ENCODE data around the gene NDN.

Gene NDN

DNA sequence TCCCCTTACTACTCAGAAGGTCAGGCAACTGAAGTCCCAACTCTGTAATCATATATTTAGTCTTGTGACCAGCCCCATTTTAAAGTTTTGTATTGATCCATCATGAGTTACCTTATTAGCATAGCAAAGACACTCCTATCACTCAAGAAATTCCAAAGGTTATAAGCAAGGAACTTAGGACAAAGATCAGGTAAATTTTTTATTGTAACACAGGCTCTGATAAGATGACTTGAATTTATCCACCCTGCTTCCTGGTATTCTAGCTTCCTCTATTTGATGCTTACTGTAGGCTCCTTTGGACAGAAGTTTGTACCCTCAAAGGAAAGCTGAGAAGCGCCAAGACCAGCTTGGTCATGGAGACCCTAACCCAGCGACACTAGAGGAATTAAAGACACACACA lies 8.2 kb upstream of the NDN start:
- TF ChIP-seq, protein P1, sequence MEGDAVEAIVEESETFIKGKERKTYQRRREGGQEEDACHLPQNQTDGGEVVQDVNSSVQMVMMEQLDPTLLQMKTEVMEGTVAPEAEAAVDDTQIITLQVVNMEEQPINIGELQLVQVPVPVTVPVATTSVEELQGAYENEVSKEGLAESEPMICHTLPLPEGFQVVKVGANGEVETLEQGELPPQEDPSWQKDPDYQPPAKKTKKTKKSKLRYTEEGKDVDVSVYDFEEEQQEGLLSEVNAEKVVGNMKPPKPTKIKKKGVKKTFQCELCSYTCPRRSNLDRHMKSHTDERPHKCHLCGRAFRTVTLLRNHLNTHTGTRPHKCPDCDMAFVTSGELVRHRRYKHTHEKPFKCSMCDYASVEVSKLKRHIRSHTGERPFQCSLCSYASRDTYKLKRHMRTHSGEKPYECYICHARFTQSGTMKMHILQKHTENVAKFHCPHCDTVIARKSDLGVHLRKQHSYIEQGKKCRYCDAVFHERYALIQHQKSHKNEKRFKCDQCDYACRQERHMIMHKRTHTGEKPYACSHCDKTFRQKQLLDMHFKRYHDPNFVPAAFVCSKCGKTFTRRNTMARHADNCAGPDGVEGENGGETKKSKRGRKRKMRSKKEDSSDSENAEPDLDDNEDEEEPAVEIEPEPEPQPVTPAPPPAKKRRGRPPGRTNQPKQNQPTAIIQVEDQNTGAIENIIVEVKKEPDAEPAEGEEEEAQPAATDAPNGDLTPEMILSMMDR (IDR thresholded peaks at IDR 0.05), result no peak
- no peaks in the 10 kb centered on the region for H3K36me3 ChIP-seq (ENCODE audit: control insufficient read depth, insufficient read depth, low read length)
- no peak overlapping the region for H3K27ac ChIP-seq
- H3K4me2 ChIP-seq (ENCODE audit: low read length), result no peak overlapping the region
- H3K9me3 ChIP-seq (ENCODE audit: control insufficient read depth, low read length), result no peaks in the 10 kb centered on the region
- no peak overlapping the region for H3K4me3 ChIP-seq (ENCODE audit: low read depth, low read length)
- H3K79me2 ChIP-seq, result no peaks in the 10 kb centered on the region
- no peak overlapping the region for H3K9ac ChIP-seq
- H3K4me1 ChIP-seq, result no peaks in the 10 kb centered on the region
- H3K27me3 ChIP-seq (ENCODE audit: control insufficient read depth, insufficient read depth, low read length), result no peaks in the 10 kb centered on the region
- no peak overlapping the region for H2AFZ ChIP-seq

DNA sequence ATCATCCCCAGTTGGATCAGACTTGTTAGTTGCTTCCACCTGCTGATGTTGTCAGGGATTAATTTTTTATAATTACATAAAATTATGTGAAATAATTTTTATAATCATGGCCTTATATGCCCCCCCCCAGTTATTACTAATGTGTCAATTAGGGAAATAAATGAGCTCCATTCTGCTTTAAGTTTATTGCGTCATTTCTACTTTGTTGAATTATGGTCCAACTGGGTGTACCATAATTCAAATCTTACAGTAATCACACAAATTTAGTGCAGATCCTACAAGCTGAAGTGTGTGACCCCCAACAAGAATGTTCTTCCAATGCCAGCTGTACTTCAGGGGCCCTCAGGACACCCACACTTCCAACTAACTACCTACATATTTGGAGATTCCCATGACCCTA lies 7.5 kb upstream of the NDN start:
- Histone ChIP-seq H3K4me3 (ENCODE audit: low read depth, low read length) (no peak overlapping the region), H3K36me3 (ENCODE audit: control insufficient read depth, insufficient read depth, low read length) (no peaks in the 10 kb centered on the region), H2AFZ (no peak overlapping the region), H3K4me1 (no peaks in the 10 kb centered on the region), H3K4me2 (ENCODE audit: low read length) (no peak overlapping the region), H3K9me3 (ENCODE audit: control insufficient read depth, low read length) (no peaks in the 10 kb centered on the region), H3K27ac (no peak overlapping the region), H3K79me2 (no peaks in the 10 kb centered on the region), H3K9ac (no peak overlapping the region), H3K27me3 (ENCODE audit: control insufficient read depth, insufficient read depth, low read length) (no peaks in the 10 kb centered on the region)
- TF ChIP-seq, protein P1 (IDR thresholded peaks at IDR 0.05), result no peak

DNA sequence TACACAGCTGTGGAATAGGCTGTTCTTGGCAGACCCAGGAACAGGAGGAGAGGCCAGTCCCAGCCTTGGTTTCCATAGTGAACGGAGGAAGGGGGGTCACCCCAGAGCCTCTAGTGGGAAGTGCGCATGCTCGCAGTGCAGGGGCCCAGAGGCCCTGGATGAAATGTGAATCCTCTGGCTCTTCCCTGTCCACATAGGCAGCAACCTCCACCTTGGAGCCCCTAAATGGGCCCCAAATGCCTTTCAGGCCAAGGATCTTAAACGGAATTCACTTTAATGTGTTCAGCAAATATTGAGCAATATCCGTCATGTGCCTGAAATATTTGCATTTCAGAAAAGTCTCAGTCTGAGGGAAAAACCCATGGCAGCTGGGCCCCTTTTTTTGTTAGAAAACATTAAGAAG lies 3.3 kb upstream of the NDN start:
- peak overlapping the region; percentile 76 for H2AFZ ChIP-seq
- no peak overlapping the region for H3K4me2 ChIP-seq (ENCODE audit: low read length)
- H3K9me3 ChIP-seq (ENCODE audit: control insufficient read depth, low read length), result no peaks in the 10 kb centered on the region
- TF ChIP-seq, protein P1 (IDR thresholded peaks at IDR 0.05), result no peak
- H3K79me2 ChIP-seq, result no peaks in the 10 kb centered on the region
- H3K27me3 ChIP-seq (ENCODE audit: control insufficient read depth, insufficient read depth, low read length), result no peaks in the 10 kb centered on the region
- H3K4me1 ChIP-seq, result no peaks in the 10 kb centered on the region
- no peak overlapping the region for H3K9ac ChIP-seq
- H3K4me3 ChIP-seq (ENCODE audit: low read depth, low read length), result no peak overlapping the region
- peak overlapping the region; percentile 53 for H3K27ac ChIP-seq
- no peaks in the 10 kb centered on the region for H3K36me3 ChIP-seq (ENCODE audit: control insufficient read depth, insufficient read depth, low read length)

DNA sequence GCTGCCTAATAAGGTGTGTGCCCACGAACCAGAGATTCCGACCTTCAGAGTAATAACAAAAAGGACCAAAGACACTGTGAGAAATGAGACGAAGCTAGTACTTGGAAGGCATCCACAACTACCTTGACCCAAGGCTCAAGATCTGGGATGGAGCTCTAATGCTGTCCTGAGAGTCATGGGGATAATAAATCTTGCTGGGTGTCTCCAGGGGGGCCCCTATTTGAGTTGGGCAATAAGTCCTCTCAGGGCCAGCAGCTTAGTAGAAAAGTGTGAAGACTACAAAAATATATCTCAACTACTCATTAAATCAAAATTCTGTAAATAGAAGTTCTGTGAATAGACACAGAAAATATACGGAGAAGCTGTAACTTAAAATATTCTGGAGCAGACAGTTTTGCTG lies 2.9 kb upstream of the NDN start:
- H3K4me1 ChIP-seq, result no peaks in the 10 kb centered on the region
- no peak overlapping the region for H3K4me2 ChIP-seq (ENCODE audit: low read length)
- H2AFZ ChIP-seq, result peak overlapping the region; percentile 76
- TF ChIP-seq, protein P1 (IDR thresholded peaks at IDR 0.05), result no peak
- H3K4me3 ChIP-seq (ENCODE audit: low read depth, low read length), result no peak overlapping the region
- H3K27me3 ChIP-seq (ENCODE audit: control insufficient read depth, insufficient read depth, low read length), result no peaks in the 10 kb centered on the region
- no peaks in the 10 kb centered on the region for H3K36me3 ChIP-seq (ENCODE audit: control insufficient read depth, insufficient read depth, low read length)
- H3K9ac ChIP-seq, result no peak overlapping the region
- no peaks in the 10 kb centered on the region for H3K79me2 ChIP-seq
- no peaks in the 10 kb centered on the region for H3K9me3 ChIP-seq (ENCODE audit: control insufficient read depth, low read length)
- peak overlapping the region; percentile 53 for H3K27ac ChIP-seq

DNA sequence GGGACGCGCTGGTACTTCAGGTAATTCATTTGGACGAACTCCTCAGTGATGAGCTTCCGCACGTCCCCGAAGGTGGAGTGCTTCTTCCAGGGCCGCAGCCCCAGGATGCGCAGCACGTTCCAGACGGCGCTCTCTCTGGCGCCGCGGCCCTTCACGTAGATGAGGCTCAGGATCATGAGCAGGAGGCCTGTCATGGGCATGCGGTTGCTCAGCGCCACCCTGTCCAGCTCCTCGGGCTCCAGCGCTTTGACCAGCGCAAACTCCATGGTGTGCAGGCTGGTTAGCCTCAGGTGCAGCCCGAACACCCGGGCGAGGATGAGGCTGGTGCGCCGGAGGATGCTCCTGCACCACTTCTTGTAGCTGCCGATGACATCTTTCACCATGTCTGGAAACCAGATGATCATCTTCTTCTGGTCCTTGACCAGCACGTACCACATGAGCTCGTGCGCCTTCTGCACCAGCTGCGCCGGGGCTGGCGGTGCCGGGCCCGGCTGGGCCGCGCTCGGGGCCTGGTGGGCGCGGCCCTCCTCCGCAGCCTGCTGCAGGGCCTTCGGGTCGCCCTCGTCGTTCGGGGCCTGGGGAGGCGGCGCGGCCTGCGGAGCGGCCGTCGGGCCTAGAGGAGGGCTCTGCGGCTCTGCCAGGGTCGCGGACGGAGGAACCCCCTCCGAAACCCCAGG lies 501 bp downstream of the NDN start:
- TF ChIP-seq, protein P1 (IDR thresholded peaks at IDR 0.05), result no peak
- Histone ChIP-seq H3K79me2 (no peaks in the 10 kb centered on the region), H3K4me3 (ENCODE audit: low read depth, low read length) (peak overlapping the region; percentile 45), H2AFZ (peak overlapping the region; percentile 50), H3K36me3 (ENCODE audit: control insufficient read depth, insufficient read depth, low read length) (no peaks in the 10 kb centered on the region), H3K27me3 (ENCODE audit: control insufficient read depth, insufficient read depth, low read length) (no peaks in the 10 kb centered on the region), H3K9ac (no peak overlapping the region), H3K4me1 (no peaks in the 10 kb centered on the region), H3K27ac (no peak overlapping the region), H3K4me2 (ENCODE audit: low read length) (peak overlapping the region; percentile 65), H3K9me3 (ENCODE audit: control insufficient read depth, low read length) (no peaks in the 10 kb centered on the region)

All from parathyroid adenoma (tissue), 2 donors.